SK-N-SH (cell line): Measurements from ENCODE around the gene FAM222A. TPM values are rescaled to one million over a fixed set of nuclear protein-coding genes. Genes with fewer than 3 reads are reported as not detected.

Experiments used
- CTCF ChIA-PET: fragments of 300-600, 350-600 bp; formaldehyde crosslinking; extraction: SDS; loops from one replicate; lab custom pipeline; 2021; lab: Yijun Ruan, JAX
- POLR2A ChIA-PET: fragments of 350-600 bp; sonication (Branson Sonifier 250); formaldehyde crosslinking; extraction: SDS; loops from one replicate; lab custom pipeline; 2020; ENCODE audit warnings: antibody characterized with exemption, inconsistent platforms; lab: Yijun Ruan, JAX
- DNase-seq: peaks from one replicate; pipeline ENCODE4 v3.0.0; 2012
- H2AFZ ChIP-seq: fragments of 200-600 bp; sonication (generic); 2 replicates; pipeline ENCODE4 v1.8.1; 2016; ENCODE audit warnings: antibody characterized with exemption, mild to moderate bottlenecking, low read depth
- H3F3A ChIP-seq: fragments of 200-600 bp; sonication (generic); replicated peaks from 2 replicates; pipeline ENCODE3; 2016; ENCODE audit warnings: antibody characterized with exemption, mild to moderate bottlenecking; ENCODE audit not compliant: insufficient read depth
- H3K27ac ChIP-seq, 2 experiments: fragments of 200-500 bp in 1 of 2; fragments of 200-600 bp in 1 of 2; sonication (Bioruptor generic) in 1 of 2; sonication (generic), shearing (Covaris generic) in 1 of 2; 2 replicates each; pipeline versions ENCODE4 v1.5.1 to v1.6.1; 2014 to 2016; ENCODE audit warnings: low read depth in 2 of 2, inconsistent platforms in 1 of 2, low read length in 1 of 2, mild to moderate bottlenecking in 1 of 2, mixed read lengths in 1 of 2
- H3K27me3 ChIP-seq: fragments of 200-600 bp; sonication (generic), shearing (Covaris generic); 2 replicates; pipeline ENCODE4 v1.6.1; 2016; ENCODE audit warnings: mixed run types; ENCODE audit not compliant: insufficient read depth
- H3K36me3 ChIP-seq, 2 experiments: fragments of 200-500 bp in 1 of 2; fragments of 200-600 bp in 1 of 2; sonication (Bioruptor generic) in 1 of 2; sonication (generic) in 1 of 2; replicated peaks in 1 of 2; 2 replicates each; pipeline versions ENCODE3 to v1.5.1; 2014 to 2016; ENCODE audit warnings: low read length in 1 of 2, mild to moderate bottlenecking in 1 of 2; ENCODE audit not compliant: insufficient read depth in 2 of 2, control insufficient read depth in 1 of 2
- H3K4me1 ChIP-seq, 2 experiments: fragments of 200-500 bp in 1 of 2; fragments of 200-600 bp in 1 of 2; sonication (Bioruptor generic) in 1 of 2; sonication (generic), shearing (Covaris generic) in 1 of 2; 2 replicates each; pipeline versions ENCODE4 v1.5.1 to v1.6.1; 2014 to 2016; ENCODE audit warnings: low read depth in 1 of 2, low read length in 1 of 2, mixed run types in 1 of 2; ENCODE audit not compliant: insufficient read depth in 2 of 2, control insufficient read depth in 1 of 2
- H3K4me2 ChIP-seq: fragments of 200-600 bp; sonication (generic), shearing (Covaris generic); 2 replicates; pipeline ENCODE4 v1.6.1; 2017; ENCODE audit warnings: mixed run types
- H3K4me3 ChIP-seq, 2 experiments: fragments of 200-500 bp in 1 of 2; fragments of 200-600 bp in 1 of 2; sonication (Bioruptor generic) in 1 of 2; sonication (generic), shearing (Covaris generic) in 1 of 2; 2 replicates each; pipeline versions ENCODE4 v1.5.1 to v1.8.1; 2014 to 2016; ENCODE audit warnings: low read depth in 2 of 2, inconsistent platforms in 1 of 2, low read length in 1 of 2, mild to moderate bottlenecking in 1 of 2, mixed read lengths in 1 of 2, moderate library complexity in 1 of 2
- H3K79me2 ChIP-seq: fragments of 200-600 bp; sonication (generic); 2 replicates; pipeline ENCODE4 v1.8.1; 2017; ENCODE audit warnings: mild to moderate bottlenecking; ENCODE audit not compliant: insufficient read depth
- H3K9ac ChIP-seq: fragments of 200-600 bp; sonication (generic); 2 replicates; pipeline ENCODE4 v1.6.1; 2017; ENCODE audit warnings: mixed run types
- H3K9me2 ChIP-seq: fragments of 200-600 bp; sonication (generic); 2 replicates; pipeline ENCODE4 v1.6.1; 2017; ENCODE audit warnings: mixed run types
- H3K9me3 ChIP-seq: fragments of 200-600 bp; sonication (generic); 2 replicates; pipeline ENCODE4 v1.6.1; 2017; ENCODE audit warnings: mixed run types, mild to moderate bottlenecking, moderate library complexity
- H4K20me1 ChIP-seq: fragments of 200-600 bp; sonication (generic); 2 replicates; pipeline ENCODE4 v1.6.1; 2017; ENCODE audit warnings: mild to moderate bottlenecking, mixed run types; ENCODE audit not compliant: insufficient read depth
- CHD2 ChIP-seq: fragments of 150-350 bp; IDR thresholded peaks from 2 replicates; pipeline ENCODE4 v1.6.1; 2018; ENCODE audit warnings: low read length; ENCODE audit not compliant: partially characterized antibody
- EP300 ChIP-seq, 2 experiments: IDR thresholded peaks; 2 replicates each; pipeline versions ENCODE4 v1.4.0 to v1.6.1; 2012; ENCODE audit warnings: borderline replicate concordance in 1 of 2, low read depth in 1 of 2, low read length in 1 of 2
- FOXJ3 ChIP-seq: sonication (generic); formaldehyde crosslinking; IDR thresholded peaks from 2 replicates; pipeline ENCODE4 v1.5.1; 2020; ENCODE audit warnings: mild to moderate bottlenecking, missing genetic modification reagents
- GABPA ChIP-seq: IDR thresholded peaks from 2 replicates; pipeline ENCODE4 v1.4.0; 2012; ENCODE audit warnings: low read depth, mild to moderate bottlenecking
- GATA2 ChIP-seq: sonication (generic); formaldehyde crosslinking; IDR thresholded peaks from 2 replicates; pipeline ENCODE4 v1.5.0; 2020; ENCODE audit warnings: mild to moderate bottlenecking, missing genetic modification reagents
- MXI1 ChIP-seq: IDR thresholded peaks from 2 replicates; pipeline ENCODE4 v1.6.1; 2012; ENCODE audit warnings: mild to moderate bottlenecking, low read depth, low read length, improper control_type of control experiment
- POLR2AphosphoS5 ChIP-seq: IDR thresholded peaks from 2 replicates; pipeline ENCODE4 v1.6.1; 2012; ENCODE audit warnings: low read depth, low read length
- RXRA ChIP-seq: IDR thresholded peaks from 2 replicates; pipeline ENCODE4 v1.4.0; 2012; ENCODE audit warnings: low read depth, mild to moderate bottlenecking, borderline replicate concordance
- SIN3A ChIP-seq: IDR thresholded peaks from 2 replicates; pipeline ENCODE4 v1.6.1; 2012; ENCODE audit warnings: low read depth, mild to moderate bottlenecking, low read length, moderate library complexity, borderline replicate concordance
- TCF12 ChIP-seq: IDR thresholded peaks from 2 replicates; pipeline ENCODE4 v1.4.0; 2012
- YY1 ChIP-seq: IDR thresholded peaks from 2 replicates; pipeline ENCODE4 v1.4.0; 2012; ENCODE audit warnings: low read depth, mild to moderate bottlenecking
- WGBS: methylation state at CpG from one replicate; pipeline ENCODE4 v1.1.6; 2017; ENCODE audit warnings: low lambda C conversion rate; 5-methylcytosine and 5-hydroxymethylcytosine counted together
- polyA plus RNA-seq, 3 experiments: library from polyadenylated mRNA; depleted of rRNA; stranded (reverse); fragments of >200 nt; gene quantifications; 2 replicates each; pipeline ENCODE4 v1.2.3, GENCODE V29; 2012
- TF ChIP-seq, protein P1 (sequence below): fragments of 150-350 bp; IDR thresholded peaks from 2 replicates; pipeline ENCODE4 v1.6.1; 2017; ENCODE audit warnings: antibody characterized with exemption, low read length, low read depth, borderline replicate concordance
- TF ChIP-seq, protein P2 (sequence below): IDR thresholded peaks from 2 replicates; pipeline ENCODE4 v1.6.1; 2012; ENCODE audit warnings: mild to moderate bottlenecking, low read depth, low read length, moderate library complexity
- TF ChIP-seq, protein P3 (sequence below): IDR thresholded peaks from 2 replicates; pipeline ENCODE4; 2012

The FAM222A gene
- polyA plus RNA-seq, 1 of the 3 experiments (the other 2 are of a cell fraction) = 1.6 TPM

DNA sequence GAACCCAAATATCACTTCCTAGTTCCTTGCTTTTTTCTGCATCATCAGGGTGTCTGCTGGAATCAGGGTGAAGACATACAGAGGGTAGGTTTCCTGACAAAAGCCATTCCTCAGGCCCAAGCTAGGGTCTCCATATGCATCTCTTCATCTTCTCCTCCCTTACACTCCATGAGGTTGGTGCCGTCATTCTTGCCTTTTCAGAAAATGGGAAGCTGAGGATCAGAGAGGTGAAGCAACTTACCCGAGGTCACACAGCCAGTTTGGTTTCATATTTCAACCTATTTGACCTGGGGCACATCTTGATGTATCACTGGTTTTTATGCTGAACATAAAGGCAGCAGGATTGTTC is 7.3 kb upstream of the FAM222A start:
- no peak overlapping the region for H3K4me3 ChIP-seq
- H3K9ac ChIP-seq = no peak overlapping the region
- ChIA-PET POLR2A (interaction anchor here (0.6 to 1.3 kb wide), 6 partner anchors 10 to 60 kb away, joined by 3 to 6 read pairs (median 4); no protein-coding TSS in a partner anchor), CTCF (interaction anchor here (0.7 to 5.5 kb wide), 6 partner anchors 13 to 109 kb away, joined by 3 to 27 read pairs (median 6); no protein-coding TSS in a partner anchor)
- no peaks in the 10 kb centered on the region for H4K20me1 ChIP-seq
- no peaks in the 10 kb centered on the region for H3K36me3 ChIP-seq
- WGBS = 38% methylated on average over 2 of the region's 2 CpGs
- no peak overlapping the region for H2AFZ ChIP-seq
- no peaks in the 10 kb centered on the region for H3F3A ChIP-seq
- no peak for TF ChIP-seq TCF12
- no peak for TF ChIP-seq EP300 (IDR thresholded peaks at IDR 0.05; ENCODE audit: borderline replicate concordance in 1 of 2, low read depth in 1 of 2, low read length in 1 of 2)
- TF ChIP-seq, protein P1, sequence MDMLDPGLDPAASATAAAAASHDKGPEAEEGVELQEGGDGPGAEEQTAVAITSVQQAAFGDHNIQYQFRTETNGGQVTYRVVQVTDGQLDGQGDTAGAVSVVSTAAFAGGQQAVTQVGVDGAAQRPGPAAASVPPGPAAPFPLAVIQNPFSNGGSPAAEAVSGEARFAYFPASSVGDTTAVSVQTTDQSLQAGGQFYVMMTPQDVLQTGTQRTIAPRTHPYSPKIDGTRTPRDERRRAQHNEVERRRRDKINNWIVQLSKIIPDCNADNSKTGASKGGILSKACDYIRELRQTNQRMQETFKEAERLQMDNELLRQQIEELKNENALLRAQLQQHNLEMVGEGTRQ = no peak
- TF ChIP-seq GABPA = no peak
- no peak for TF ChIP-seq RXRA
- TF ChIP-seq SIN3A = no peak
- TF ChIP-seq MXI1 = no peak
- TF ChIP-seq, protein P2, sequence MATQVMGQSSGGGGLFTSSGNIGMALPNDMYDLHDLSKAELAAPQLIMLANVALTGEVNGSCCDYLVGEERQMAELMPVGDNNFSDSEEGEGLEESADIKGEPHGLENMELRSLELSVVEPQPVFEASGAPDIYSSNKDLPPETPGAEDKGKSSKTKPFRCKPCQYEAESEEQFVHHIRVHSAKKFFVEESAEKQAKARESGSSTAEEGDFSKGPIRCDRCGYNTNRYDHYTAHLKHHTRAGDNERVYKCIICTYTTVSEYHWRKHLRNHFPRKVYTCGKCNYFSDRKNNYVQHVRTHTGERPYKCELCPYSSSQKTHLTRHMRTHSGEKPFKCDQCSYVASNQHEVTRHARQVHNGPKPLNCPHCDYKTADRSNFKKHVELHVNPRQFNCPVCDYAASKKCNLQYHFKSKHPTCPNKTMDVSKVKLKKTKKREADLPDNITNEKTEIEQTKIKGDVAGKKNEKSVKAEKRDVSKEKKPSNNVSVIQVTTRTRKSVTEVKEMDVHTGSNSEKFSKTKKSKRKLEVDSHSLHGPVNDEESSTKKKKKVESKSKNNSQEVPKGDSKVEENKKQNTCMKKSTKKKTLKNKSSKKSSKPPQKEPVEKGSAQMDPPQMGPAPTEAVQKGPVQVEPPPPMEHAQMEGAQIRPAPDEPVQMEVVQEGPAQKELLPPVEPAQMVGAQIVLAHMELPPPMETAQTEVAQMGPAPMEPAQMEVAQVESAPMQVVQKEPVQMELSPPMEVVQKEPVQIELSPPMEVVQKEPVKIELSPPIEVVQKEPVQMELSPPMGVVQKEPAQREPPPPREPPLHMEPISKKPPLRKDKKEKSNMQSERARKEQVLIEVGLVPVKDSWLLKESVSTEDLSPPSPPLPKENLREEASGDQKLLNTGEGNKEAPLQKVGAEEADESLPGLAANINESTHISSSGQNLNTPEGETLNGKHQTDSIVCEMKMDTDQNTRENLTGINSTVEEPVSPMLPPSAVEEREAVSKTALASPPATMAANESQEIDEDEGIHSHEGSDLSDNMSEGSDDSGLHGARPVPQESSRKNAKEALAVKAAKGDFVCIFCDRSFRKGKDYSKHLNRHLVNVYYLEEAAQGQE = no peak
- TF ChIP-seq, protein P3, sequence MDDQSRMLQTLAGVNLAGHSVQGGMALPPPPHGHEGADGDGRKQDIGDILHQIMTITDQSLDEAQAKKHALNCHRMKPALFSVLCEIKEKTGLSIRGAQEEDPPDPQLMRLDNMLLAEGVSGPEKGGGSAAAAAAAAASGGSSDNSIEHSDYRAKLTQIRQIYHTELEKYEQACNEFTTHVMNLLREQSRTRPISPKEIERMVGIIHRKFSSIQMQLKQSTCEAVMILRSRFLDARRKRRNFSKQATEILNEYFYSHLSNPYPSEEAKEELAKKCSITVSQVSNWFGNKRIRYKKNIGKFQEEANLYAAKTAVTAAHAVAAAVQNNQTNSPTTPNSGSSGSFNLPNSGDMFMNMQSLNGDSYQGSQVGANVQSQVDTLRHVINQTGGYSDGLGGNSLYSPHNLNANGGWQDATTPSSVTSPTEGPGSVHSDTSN = no peak
- TF ChIP-seq POLR2AphosphoS5 = no peak
- TF ChIP-seq YY1 = no peak
- no peak for TF ChIP-seq GATA2 (CRISPR knock-in tag)
- no peak for TF ChIP-seq FOXJ3 (CRISPR knock-in tag)
- TF ChIP-seq CHD2 = no peak
- DNase-seq = no peak
- no peaks in the 10 kb centered on the region for H3K9me3 ChIP-seq
- H3K4me1 ChIP-seq = peaks cover 0 to 43% of the 10 kb centered on the region in 2 experiments; a peak in 2 of 4 replicates
- no peaks in the 10 kb centered on the region for H3K27me3 ChIP-seq
- no peaks in the 10 kb centered on the region for H3K9me2 ChIP-seq
- no peaks in the 10 kb centered on the region for H3K79me2 ChIP-seq
- peak overlapping the region in 1 of 2 experiments; percentile 89; a peak in 2 of 4 replicates for H3K27ac ChIP-seq
- H3K4me2 ChIP-seq = no peak overlapping the region
